ENCODE measurements around the gene ABTB2.

Gene ABTB2

GRCh38 chr11:34340653-34341052 lies 17.2 kb downstream of the ABTB2 start:
- DNase-seq: no peak

DNA sequence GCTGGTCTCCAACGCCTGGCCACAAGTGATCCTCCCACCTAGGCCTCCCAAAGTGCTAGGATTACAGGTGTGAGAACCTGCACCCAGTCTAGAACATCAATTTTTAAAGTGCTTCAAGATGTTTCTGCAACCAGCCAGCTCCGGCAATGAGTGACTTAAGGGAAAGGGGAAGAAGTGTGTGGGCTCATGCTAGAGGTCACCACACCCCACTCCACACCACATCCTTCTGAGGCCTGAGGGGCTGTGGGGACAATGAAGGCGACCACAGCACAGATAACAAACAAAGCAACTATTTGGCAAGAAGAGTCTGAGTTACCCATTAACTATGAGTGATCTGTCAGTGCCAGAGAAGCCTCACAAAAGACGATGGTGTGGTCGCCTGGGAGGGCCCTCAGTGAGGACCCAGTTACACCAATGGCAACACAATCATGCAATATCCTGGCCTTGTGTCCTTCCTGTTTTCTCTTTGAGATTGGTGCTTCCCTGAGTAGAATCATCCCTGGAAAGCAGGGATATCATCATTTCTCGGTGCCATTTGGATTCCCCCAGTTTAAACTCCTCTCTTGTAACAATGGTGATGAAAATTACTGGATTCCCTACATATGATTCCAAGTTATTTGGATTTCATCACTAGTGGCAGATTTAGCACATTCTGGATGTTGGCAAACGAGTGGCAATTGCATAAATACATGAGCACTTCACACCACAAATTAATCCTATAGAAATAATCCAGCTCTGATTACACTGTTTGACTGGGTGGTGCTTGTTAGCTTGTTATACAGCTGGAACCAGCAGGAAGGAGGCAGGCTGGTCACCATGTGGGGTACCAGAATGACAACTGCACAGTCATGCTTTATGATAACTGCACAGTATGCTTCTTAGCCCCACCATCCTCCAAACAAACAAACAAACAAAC lies 18.4 kb downstream of the ABTB2 start:
- peak; percentile 9 for DNase-seq

GRCh38 chr11:34337016-34337415 lies 20.8 kb downstream of the ABTB2 start:
- no peak for DNase-seq

GRCh38 chr11:34335801-34336200 lies 22.0 kb downstream of the ABTB2 start:
- no peak for DNase-seq

DNA sequence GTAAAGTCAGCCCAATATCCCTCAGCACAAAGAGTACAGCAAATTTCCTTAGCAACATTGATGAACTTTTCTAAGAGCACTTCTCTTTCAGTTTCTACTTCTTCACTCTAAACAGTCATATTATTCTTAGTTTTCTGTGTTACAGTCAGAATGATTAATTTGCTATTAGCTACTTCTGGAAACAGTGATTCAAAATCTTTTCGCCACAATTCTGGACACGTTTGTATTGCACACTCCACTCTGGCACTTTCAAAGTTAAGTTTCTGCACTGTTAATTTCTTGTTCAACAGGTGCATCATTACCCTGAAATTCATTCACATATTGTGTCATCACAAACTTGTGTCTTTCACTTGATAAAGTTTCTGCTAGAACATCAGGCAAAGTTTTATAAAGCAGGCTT lies 22.5 kb downstream of the ABTB2 start:
- DNase-seq: no peak

GRCh38 chr11:34333787-34334186 lies 24.0 kb downstream of the ABTB2 start:
- no peak for DNase-seq

- no peak for DNase-seq
These were observed 25.3 kb downstream of the ABTB2 start for GRCh38 chr11:34332524-34332923.

DNA sequence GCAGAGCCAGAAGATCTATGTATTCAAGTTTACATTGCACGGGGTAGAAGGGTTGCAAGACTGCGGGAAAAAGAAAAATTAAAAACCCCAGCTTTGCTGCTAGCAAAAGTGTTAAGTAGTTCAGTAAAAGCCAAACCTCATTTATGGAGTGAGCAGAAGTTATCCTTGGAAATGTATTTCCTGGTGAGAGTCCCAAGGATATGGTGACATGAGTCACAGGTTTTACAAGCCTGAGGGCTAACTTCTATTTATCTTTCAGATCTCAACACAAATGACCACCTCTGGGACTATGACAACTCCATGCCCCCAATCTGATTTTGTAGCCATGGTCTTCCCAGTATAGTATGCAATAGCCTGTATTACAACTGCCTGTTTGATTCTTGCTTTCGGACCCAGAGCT lies 26.1 kb downstream of the ABTB2 start:
- peak; percentile 34 for DNase-seq

- DNase-seq: peak; percentile 87
These were observed 26.5 kb downstream of the ABTB2 start for GRCh38 chr11:34331329-34331728.

DNA sequence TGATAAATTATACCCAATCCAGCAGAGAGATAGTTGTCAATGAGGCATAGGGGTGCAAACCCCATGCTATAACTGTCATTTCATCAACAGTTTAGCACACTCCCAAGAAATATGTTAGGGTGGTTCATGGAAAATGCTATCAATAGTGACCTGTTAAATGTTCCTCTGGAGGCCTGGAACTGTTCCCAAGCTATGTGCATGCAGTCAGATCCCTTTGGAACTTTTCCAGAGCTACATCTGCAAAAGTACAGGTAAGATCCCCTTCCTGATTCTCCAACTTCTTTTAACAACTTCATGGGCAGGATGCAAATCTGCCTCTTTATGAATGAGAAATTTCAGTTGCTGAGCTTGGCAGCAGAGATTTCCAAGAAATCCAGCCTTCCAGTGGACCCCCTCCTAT lies 27.2 kb downstream of the ABTB2 start:
- DNase-seq: no peak

DNA sequence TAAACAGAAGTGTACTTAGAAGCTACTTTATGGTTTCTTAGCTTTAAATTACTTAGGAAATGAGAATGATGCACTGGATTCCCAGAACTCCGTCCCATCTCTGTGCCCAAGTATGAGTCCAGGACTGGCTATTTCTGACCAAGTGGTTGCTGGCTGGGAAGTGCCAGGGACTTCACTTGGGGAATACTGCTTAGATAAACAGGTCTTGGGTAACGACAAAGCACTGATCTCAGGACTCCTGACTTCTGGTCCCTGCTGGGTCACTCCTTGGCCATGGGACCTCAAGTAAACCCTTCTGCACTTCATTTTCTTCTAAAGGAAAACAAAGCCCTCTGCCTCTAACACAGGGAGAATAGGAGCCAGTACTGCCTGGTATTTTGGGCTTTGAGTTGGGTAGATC lies 27.9 kb downstream of the ABTB2 start:
- no peak for DNase-seq

DNA sequence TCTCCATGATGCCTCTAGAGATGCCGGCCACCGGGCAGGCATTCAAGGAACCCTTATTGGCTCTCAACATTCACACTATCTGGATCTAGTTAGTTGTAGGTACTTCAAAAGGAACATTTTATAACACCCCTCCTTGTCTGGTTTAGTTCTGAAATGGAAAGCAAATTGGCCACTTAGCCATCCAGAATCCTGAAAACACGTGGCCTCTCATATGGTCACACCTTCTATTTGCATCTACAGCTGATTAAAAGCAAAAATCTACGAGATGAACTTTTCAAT lies 29.2 kb downstream of the ABTB2 start:
- no peak for DNase-seq

DNA sequence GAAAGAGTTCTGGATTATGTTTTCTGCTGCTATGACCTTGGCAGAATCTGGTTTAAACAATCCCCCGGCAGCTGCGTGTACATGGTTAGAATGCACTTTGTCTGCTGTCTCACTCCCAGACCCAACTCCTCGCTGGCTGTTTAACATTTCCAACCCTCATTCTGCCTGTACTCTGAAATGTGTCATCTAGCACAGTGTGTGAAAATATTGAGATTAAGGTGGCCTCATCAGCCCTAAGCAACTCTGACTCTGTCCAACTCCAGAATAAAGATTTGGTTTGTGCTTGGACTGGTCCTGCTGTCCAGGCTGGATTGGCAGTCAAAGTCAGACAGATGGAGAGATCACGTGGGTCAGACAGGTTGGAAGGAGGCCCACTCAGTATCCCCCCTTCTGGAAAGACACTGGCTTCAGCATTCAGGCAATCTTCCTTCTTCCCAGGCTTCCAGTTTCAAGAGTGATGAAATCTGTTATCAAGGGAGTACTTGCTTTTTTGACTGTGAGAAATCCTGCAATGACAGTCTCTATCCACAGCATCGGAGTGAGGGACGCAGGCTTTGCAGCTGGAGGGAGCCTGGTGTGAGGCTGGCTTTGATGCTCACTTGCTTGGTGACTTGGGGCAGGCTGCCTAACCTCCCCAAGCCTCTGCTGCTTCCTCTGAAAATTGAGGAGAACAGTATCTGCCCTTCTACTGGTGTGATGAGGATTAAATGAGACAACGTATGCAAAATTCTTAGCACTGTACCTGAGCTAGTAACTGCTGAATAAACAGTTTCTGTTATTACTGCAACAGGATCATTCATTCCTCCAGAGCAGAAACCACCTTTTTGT lies 29.8 kb downstream of the ABTB2 start:
- peak; percentile 27 for DNase-seq

DNA sequence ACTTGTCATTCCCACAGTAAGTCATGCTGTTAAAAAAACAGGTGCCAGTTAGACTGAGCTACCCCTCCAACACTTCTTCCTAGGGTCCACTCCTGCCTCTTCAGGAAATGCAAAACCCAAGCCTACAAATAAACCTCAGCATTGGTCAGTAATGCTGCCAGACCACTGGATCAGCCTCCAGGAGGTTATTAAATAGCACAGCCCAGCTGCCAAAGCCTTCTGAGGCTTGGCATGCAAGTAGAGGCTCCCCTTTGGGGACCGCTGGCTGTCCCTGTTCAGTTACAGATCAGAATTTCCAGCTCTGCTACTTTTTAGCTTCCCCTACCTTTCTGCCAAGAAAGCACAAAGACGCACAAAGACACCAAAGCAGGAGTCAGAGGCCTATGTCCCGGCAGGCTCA lies 33.3 kb downstream of the ABTB2 start:
- DNase-seq: no peak

DNA sequence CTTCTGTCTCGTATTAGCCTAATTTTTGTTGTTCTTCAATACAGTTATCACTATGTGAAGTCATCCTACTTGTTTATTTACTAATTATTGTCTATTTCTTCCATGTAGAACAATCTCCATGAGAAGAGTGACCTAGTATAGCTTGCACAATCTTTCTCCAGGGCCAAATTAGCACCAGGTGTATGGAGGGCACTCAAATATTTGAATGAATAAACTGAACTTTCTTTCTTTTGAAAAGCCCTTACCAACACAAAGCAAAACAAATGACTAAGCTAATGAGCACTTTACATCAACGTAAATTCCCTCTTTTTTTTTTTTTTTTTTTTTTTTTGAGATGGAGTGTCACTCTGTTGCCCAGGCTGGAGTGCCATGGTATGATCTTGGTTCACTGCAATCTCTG lies 34.2 kb downstream of the ABTB2 start:
- no peak for DNase-seq

DNA sequence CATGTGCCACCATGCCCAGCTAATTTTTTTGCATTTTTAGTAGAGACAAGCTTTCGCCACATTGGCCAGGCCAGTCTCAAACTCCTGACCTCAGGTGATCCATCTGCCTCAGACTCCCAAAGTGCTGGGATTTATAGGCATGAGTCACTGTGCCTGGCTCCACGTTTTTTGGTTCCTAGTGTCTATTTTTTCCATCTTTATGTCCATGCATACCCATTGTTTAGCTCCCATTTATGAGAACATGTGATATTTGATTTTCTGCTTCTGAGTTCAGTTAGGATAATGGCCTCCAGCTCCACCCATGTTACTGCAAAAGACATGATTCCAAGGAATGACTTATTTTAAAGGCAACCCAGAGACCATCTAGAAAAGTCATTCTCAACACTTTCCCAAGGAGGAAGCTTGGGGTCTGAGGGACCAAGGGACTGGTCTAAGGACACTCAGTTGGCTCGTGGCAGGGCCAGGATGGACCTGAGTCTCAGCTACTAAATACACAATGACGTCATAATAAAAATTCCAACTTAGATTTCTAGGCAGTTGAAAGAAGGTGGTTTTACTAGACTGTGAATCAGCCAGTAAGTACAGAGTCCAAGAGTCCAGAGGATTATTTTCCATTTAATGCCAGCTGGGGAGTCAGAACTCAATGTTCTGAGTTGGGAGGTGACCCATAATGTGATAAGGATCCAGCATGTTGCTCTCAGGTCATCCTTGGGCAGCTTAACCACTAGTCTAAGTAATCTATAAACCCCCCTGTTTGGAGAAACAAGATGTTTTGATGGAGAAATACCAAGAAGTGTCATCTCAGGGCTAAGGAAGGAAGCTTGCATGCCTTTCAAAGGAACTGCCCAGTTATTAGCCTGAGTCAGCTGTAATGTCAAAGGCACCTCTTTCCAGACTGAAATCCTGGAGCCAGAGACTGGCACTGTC lies 39.4 kb downstream of the ABTB2 start:
- DNase-seq: peak; percentile 38

GRCh38 chr11:34317666-34318065 lies 40.1 kb downstream of the ABTB2 start:
- no peak for DNase-seq

GRCh38 chr11:34317036-34317360 lies 40.8 kb downstream of the ABTB2 start:
- DNase-seq: no peak

DNA sequence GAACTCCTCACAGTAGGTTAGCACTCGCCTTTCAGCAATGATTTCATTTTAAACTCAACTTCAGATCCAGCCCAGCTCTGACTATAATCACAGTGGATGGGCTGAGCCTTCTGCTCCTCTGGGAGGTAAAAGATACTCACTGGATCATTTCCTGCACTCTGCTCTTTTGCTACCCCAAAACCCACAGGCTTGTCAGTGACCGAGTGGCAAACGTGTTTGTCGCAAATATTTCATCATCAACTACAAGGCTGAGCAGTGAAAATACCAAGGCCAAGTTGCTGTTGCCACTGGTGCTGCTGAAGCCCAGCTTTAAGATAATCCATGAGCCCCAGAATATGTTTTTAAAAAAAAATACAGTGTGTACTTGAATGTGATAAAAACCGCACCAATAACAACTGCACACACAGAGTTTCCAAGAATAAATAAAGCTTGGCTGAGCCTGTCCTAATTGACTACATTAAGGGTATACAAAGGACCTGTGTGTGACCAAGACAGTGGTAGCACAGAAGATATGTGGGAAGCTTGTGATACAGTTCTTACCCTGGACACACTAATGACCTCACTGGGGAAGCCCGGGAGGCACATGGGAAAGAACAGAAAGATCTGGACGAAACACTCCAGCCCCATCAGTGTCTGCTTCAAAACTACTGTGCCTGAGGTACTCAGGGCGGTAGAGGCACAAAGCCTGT lies 41.3 kb downstream of the ABTB2 start:
- DNase-seq: peak; percentile 45

DNA sequence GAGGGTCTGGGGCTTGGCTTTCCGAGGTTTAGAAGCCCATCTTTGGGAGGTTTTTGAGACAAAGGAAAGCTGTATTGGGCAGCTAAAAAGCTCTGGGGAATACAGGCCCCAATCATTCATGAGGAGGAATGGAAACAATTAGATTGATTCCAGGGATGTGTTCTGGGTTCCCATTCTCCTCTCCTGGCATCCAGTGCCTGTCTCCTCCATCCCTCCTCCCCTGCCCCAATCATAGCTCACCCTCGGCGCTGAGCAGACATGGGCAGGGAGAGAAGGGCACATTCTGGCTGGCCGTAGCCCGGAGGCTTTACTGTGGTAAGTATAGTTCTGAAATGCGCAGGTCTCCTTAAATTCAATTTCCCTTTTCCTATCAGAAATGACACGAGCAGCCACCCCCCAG lies 42.4 kb downstream of the ABTB2 start:
- no peak for DNase-seq

DNA sequence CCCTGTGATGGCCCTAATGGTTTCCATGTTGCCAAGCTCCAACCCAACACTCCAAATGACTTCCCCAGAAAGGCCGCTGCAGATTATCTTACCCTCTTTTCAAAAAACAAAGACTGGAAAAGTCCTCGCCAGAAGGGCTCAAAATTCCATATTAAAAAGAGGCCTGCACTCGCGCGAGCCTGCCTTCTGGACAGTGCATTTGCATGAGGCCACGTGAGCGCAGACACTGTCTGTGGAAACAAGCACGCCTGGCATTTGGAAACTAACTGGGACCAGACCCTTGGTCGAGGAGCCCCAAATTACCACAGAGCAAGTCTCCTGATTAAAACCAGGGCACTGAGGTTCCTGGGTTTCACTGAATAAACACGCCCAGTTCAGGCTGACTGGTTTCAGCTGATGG lies 42.9 kb downstream of the ABTB2 start:
- peak; percentile 9 for DNase-seq

DNA sequence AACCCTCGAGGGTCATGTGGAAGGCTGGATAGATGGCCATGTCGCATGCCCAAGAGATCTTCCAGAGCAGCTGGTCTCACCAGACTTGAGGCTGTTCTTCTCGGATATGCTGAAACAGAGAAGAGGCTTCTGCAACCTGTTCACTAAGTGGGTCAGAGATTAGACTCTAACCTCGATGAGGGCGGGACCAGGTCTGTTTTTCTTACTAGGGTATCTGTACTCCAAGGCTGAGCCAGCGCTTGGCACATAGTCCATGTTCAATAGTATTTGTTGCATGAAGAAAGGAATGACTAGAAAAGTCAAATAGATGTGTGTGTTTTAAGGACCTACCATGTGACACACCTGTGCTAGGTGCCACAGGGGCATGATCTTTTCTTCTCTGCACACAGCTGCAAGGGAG lies 43.6 kb downstream of the ABTB2 start:
- no peak for DNase-seq

DNA sequence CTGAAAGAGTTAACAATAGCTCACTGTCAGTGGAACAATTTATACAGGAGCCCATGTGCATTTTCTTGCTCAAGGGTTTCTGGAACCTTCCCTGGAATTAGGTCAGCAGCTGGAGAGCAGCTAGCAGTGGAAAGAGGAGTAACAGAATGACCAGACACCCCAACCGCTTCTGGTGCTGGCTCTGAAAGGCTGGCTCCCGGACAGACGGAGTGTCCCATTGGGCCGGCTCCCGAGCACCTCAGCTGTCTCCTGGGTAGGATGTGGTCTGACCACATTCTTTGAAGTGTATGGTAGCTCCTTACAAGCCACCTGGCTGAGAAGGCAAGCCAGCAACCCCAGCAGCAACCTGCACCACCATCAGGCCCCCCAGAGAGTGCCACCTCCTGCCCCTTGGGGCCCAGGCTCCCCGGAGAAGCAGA lies 44.7 kb downstream of the ABTB2 start:
- no peak for DNase-seq

Data from fibroblast of skin of right biceps (primary cell).